GM10266 (cell line): ENCODE results near the gene RNF150.

Experiments
- DNase-seq: peaks from one replicate; pipeline ENCODE4 v3.0.0; 2012; ENCODE audit errors: extremely low spot score
- TF ChIP-seq, protein P1 (sequence below): IDR thresholded peaks from 2 replicates; pipeline ENCODE4 v1.5.1; 2012; ENCODE audit warnings: mild to moderate bottlenecking, low read depth; ENCODE audit not compliant: control insufficient read depth, insufficient read depth; ENCODE audit errors: missing control alignments

The RNF150 gene

DNA sequence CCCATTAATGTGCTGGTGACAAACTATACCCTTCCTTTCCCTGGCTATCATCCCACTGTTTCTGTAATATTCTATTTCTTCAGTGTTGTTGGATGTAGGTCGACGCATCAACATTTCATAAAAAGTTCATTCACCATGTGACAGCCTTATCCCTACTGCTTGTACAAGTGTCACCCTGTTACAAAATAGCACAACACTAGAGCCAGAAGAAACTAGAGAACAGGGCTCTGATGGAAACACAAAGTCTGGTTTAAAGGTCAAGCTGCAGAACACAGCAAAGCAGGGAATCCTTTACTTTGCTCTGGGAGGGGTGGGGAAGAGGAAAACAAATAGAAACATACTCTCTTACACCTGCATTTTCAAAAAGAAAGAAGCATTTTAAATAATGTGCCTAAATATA, 245.8 kb downstream of the RNF150 start:
- TF ChIP-seq, protein P1, sequence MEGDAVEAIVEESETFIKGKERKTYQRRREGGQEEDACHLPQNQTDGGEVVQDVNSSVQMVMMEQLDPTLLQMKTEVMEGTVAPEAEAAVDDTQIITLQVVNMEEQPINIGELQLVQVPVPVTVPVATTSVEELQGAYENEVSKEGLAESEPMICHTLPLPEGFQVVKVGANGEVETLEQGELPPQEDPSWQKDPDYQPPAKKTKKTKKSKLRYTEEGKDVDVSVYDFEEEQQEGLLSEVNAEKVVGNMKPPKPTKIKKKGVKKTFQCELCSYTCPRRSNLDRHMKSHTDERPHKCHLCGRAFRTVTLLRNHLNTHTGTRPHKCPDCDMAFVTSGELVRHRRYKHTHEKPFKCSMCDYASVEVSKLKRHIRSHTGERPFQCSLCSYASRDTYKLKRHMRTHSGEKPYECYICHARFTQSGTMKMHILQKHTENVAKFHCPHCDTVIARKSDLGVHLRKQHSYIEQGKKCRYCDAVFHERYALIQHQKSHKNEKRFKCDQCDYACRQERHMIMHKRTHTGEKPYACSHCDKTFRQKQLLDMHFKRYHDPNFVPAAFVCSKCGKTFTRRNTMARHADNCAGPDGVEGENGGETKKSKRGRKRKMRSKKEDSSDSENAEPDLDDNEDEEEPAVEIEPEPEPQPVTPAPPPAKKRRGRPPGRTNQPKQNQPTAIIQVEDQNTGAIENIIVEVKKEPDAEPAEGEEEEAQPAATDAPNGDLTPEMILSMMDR, result no peak
- DNase-seq, result no peak

DNA sequence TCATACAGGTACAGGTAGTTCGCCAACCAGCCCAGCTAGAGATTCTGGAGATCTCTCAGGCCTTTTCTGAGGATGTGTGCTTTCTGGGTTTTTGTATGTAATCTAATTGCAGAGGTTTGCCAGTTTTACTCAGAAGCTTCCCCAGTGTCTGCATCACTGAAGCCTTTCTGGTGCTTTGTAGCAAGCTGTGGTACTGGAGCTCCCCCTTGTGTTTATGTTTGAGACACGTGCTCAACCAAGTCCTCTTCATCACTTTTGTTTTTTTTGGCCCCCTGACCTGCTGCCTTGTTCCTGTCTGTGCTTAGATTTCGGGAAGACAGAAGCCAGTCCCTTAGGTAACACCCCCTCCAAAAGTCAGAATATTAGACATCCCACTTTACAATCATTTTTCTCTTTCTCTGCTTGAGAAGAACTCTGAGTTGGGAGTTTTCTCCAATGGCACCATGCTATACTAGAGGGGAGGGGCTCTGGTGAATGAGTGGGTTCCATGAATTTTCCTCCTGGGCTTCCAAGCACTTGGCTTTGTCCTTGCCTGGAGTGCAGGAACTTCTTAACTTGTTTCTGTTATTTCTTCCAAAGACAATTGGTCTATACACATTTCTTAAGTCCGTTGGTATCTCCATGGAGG, 248.7 kb downstream of the RNF150 start:
- TF ChIP-seq, protein P1, result peak; percentile 74
- peak; percentile 57 for DNase-seq

DNA sequence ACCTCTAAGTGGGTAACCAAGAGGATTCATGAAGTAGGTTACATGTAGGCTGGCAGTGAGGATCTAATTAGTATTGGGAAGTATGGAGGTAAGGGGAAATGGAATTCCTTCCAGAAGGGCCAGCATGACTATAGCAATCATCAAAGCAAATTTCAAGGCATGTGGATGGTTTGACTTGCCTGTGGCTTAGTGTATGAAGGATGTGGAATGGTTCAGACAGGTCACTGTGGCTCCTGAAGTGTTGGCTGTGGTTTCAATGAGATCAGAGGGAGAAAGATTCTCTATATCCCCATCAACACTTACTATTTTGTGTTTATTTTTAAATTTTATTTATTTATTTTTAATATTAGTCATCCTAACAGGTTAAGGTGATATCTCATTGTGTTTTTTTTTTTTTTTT, 255.5 kb downstream of the RNF150 start:
- no peak for DNase-seq
- TF ChIP-seq, protein P1, result no peak

DNA sequence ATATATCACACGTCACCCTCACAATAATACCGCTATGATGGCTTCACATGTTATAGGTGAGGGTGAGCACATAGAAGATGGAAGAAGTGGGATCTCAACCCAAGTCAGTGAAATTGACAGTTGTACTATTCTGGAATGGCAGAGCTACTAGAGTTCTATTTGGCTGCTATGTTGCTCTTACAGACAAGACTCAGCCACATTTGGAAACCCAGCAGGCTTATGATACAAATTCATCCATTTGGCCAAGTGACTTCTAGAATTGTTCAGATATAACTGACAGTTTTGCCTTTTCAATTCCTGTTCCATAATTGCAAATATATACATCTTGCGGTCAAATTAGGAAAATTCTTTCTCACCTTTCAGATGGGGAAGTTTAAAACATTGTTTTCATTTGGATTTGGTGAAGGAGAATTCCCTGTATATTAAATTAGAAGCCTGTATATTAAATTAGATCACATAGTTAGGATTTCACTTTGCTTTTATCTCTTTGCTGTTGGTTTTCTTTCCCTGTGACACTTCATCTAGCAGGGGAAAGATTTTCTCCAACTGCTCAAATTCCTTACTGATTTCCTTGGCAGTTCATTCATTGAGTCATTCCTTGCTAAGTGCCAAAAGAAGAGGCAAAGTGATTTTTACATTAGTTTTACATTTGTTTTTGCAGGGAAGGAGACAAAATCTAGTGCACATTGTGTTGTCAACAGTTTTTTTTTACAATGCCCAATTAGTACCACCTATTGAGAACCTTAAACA, 256.5 kb downstream of the RNF150 start:
- TF ChIP-seq, protein P1, result no peak
- DNase-seq, result no peak

DNA sequence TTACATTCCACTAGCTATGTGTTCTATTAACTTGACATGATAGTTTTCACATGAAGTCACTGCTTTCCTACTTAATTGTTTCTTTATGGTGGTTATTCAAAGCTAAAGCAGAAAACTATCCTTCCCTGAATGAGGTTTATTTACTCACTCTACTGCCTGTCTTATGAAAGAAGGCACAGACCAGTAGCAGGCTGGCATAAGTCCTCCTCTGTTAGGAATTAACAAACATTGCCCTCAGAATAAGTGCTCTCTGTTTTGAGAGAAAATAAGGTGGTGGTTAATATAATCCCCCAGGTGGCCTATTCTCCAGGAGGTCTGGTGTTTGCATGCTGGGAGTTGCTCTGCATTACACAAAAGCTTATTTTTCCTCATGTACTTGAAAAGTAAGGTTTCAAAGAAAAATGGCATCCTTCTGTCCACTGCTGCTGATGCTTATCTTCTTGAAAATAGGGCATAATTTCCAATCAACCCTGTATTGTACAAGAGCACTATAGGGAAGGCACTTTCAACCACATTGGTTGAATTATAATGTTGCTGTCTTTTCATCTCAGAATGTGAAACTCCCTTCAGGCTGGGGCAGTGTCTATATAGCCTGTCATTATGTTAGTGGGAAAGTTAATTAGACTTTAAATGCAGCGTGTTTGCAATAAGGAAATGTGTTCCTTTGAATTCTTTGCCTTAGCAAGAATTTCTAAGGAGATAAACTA, 257.4 kb downstream of the RNF150 start:
- DNase-seq, result no peak
- TF ChIP-seq, protein P1, result no peak

DNA sequence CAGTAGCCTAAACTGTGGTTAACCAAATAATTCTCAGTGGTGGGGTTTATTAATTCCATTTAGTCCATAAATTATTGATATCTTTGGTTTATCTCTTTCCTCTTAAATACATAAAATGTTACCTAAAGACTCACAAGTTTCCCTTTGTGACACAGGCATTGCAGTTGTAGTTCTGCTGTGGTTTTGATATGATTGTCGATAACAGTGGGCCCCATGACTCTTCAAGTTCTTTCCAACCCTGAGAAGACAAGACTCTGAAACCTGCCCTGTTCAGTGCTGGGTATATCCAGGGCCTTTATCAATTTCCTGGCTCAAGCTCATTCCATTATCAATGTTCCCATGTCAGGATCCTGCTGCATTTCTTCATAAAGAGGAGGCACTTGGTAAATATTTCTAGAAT, 259.2 kb downstream of the RNF150 start:
- TF ChIP-seq, protein P1, result no peak

More for the DNA sequence above, 259.2 kb downstream of the RNF150 start:
- no peak for DNase-seq
